Neutrophil (primary cell): ENCODE measurements around the gene MRGPRF.

Experiments used
- H3K27ac ChIP-seq: fragments of 200-600 bp; sonication (generic); 2 replicates; pipeline ENCODE4 v1.5.1; 2016; ENCODE audit warnings: mild to moderate bottlenecking, moderate library complexity
- H3K27me3 ChIP-seq: fragments of 200-600 bp; sonication (generic); 2 replicates; pipeline ENCODE4 v1.6.0; 2016; ENCODE audit warnings: mild to moderate bottlenecking
- H3K36me3 ChIP-seq: fragments of 200-600 bp; sonication (generic); 2 replicates; pipeline ENCODE4 v1.5.1; 2017
- H3K4me1 ChIP-seq, 2 experiments: fragments of 200-600 bp in 1 of 2; sonication (generic) in 1 of 2; 1 replicate in 1 of 2; 2 replicates in 1 of 2; pipeline versions ENCODE4 v1.5.1 to v1.6.1; 2013 to 2016; ENCODE audit warnings: low read depth in 1 of 2, low read length in 1 of 2, mild to moderate bottlenecking in 1 of 2, moderate library complexity in 1 of 2; ENCODE audit not compliant: control insufficient read depth in 1 of 2, insufficient read depth in 1 of 2
- H3K4me3 ChIP-seq, 2 experiments: fragments of 200-600 bp in 1 of 2; sonication (generic) in 1 of 2; 1 replicate in 1 of 2; 2 replicates in 1 of 2; pipeline ENCODE4 v1.5.1; 2013 to 2016; ENCODE audit warnings: low read depth in 1 of 2, low read length in 1 of 2, mild to moderate bottlenecking in 1 of 2, moderate library complexity in 1 of 2
- H3K9me3 ChIP-seq: fragments of 200-600 bp; sonication (generic); 2 replicates; pipeline ENCODE4 v1.5.1; 2016
- CTCF ChIP-seq: fragments of 200-600 bp; sonication (generic); IDR thresholded peaks from 2 replicates; pipeline ENCODE4 v1.5.1; 2016; ENCODE audit warnings: antibody characterized with exemption

The MRGPRF gene

GRCh38 chr11:69055212-69055586 is 42.2 kb upstream of the MRGPRF start:
- no peak overlapping the region for H3K4me3 ChIP-seq
- H3K36me3 ChIP-seq, result peaks cover 70% of the 10 kb centered on the region
- H3K4me1 ChIP-seq, result peaks cover 8 to 20% of the 10 kb centered on the region in 2 experiments
- no peaks in the 10 kb centered on the region for H3K9me3 ChIP-seq
- H3K27ac ChIP-seq, result no peak overlapping the region
- TF ChIP-seq CTCF, result no peak
- no peaks in the 10 kb centered on the region for H3K27me3 ChIP-seq

- Histone ChIP-seq H3K9me3 (no peaks in the 10 kb centered on the region), H3K27me3 (no peaks in the 10 kb centered on the region), H3K4me3 (no peak overlapping the region), H3K4me1 (peaks cover 14 to 26% of the 10 kb centered on the region in 2 experiments), H3K36me3 (peaks cover 64% of the 10 kb centered on the region), H3K27ac (no peak overlapping the region)
- TF ChIP-seq CTCF, result no peak
These were observed 41.6 kb upstream of the MRGPRF start for GRCh38 chr11:69054397-69055211.

GRCh38 chr11:69053546-69054396 is 40.7 kb upstream of the MRGPRF start:
- H3K27me3 ChIP-seq, result no peaks in the 10 kb centered on the region
- H3K4me3 ChIP-seq, result no peak overlapping the region
- H3K4me1 ChIP-seq, result peaks cover 20 to 30% of the 10 kb centered on the region in 2 experiments
- no peak overlapping the region for H3K27ac ChIP-seq
- TF ChIP-seq CTCF, result no peak
- peaks cover 56% of the 10 kb centered on the region for H3K36me3 ChIP-seq
- no peaks in the 10 kb centered on the region for H3K9me3 ChIP-seq

- peaks cover 49% of the 10 kb centered on the region for H3K36me3 ChIP-seq
- H3K4me1 ChIP-seq, result peaks cover 26 to 34% of the 10 kb centered on the region in 2 experiments
- H3K27me3 ChIP-seq, result no peaks in the 10 kb centered on the region
- no peak for TF ChIP-seq CTCF
- no peak overlapping the region for H3K27ac ChIP-seq
- no peak overlapping the region for H3K4me3 ChIP-seq
- no peaks in the 10 kb centered on the region for H3K9me3 ChIP-seq
These were observed 40.1 kb upstream of the MRGPRF start for GRCh38 chr11:69053169-69053477.

- H3K9me3 ChIP-seq, result no peaks in the 10 kb centered on the region
- no peak for TF ChIP-seq CTCF
- H3K27ac ChIP-seq, result no peak overlapping the region
- H3K4me1 ChIP-seq, result peaks cover 32 to 40% of the 10 kb centered on the region in 2 experiments
- no peak overlapping the region for H3K4me3 ChIP-seq
- peaks cover 44% of the 10 kb centered on the region for H3K36me3 ChIP-seq
- H3K27me3 ChIP-seq, result no peaks in the 10 kb centered on the region
These were observed 39.5 kb upstream of the MRGPRF start for GRCh38 chr11:69052343-69053168.
